GM18526 (cell line): ENCODE data around the gene BST1.

Experiments
- POLR2A ChIP-seq: IDR thresholded peaks from 3 replicates; pipeline ENCODE4 v1.6.1; 2011; ENCODE audit not compliant: insufficient read length; ENCODE audit errors: extremely low read depth

BST1 gene

GRCh38 chr4:15716115-15716514, 13.2 kb downstream of the BST1 start:
- TF ChIP-seq POLR2A: no peak

- no peak for TF ChIP-seq POLR2A
Measured at GRCh38 chr4:15717086-15717485, 14.2 kb downstream of the BST1 start.

- TF ChIP-seq POLR2A: no peak
Measured at GRCh38 chr4:15717657-15718416, 15.0 kb downstream of the BST1 start.

DNA sequence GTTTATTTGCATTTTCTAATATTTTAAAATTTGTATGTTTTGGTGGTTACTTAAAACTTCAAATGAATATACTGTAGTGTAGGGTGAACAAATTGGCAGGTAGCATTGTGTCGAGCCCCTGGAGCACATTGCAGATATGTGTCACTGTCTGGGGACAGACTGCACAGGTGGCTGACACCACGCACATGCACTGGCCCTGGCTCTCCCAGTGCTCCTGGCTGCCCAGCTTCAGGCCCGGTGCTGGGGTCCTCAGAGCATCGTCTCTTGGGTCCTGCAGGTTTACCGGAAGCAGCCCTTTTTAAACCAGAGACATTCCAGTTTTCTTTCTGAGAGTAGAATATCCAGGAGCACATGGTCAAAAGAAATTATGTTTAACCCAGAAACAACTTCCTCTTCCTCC, 15.6 kb downstream of the BST1 start:
- no peak for TF ChIP-seq POLR2A

GRCh38 chr4:15718959-15719358, 16.1 kb downstream of the BST1 start:
- TF ChIP-seq POLR2A: no peak

- TF ChIP-seq POLR2A: no peak
Measured at GRCh38 chr4:15719506-15719905, 16.6 kb downstream of the BST1 start.

DNA sequence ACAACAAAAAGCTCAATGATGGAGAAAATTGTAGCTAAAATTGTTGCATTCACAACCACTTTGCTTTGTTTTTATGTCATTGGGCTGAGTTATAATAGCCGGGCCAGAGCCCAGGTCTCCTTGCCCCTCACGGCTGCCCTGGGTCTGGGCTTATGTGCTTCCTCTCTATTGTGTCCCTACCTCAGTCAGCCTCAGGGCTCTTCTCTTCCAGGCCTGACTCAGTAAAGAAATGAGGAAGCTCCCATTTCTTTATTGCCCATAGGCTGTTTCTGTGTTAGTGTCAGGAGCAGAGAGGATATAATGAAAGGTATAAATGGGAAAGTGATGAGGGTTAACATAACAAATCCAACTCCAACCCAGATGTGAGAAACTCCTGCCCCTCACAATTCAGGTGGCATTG, 18.0 kb downstream of the BST1 start:
- TF ChIP-seq POLR2A: no peak

DNA sequence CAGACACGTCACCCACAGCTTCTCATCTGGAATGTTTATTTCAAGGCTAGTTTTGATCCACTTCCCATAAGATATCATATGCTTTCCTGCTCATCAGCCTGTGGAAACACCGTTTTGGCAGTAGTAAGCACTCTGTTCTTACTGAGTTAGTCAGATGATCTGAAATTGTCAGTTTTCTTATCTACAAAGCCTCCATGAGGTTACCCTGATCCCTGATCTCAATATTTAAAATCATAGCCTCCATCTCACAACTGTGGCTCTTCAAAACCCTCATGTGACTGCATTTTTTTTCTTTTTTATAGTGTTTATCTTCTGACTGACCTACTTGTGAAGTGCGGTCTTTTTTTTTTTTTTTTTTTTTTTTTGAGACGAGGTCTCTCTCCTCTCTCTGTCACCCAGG, 22.7 kb downstream of the BST1 start:
- no peak for TF ChIP-seq POLR2A

DNA sequence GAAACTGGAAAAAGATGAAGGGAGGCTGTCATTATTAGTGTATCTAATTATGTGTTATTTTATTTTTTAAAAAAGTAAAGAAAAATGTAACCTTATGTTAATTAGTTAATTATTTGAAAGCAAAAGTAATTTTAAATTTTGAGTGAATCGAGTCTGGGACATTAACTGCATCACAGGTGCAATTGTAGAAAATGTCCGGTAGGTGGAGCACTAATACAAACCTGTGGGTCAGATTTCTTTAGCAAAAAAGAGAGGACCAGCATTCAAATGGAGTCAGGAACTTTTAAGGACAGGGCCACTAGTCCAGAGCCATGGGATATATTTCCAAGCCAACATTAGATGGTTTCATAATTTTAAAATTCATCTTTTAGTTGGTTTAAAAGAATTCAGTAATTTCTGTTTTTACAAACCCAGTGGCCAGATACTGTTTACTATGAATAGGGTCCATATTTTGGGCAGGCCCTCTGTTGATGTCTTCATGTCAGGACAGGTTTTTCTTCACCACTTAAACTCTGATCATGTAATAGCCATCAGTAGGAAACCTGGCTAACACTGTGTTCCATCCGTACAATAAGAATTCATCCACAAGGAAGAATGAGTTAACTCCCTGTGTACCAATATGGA, 27.2 kb downstream of the BST1 start:
- TF ChIP-seq POLR2A: no peak

DNA sequence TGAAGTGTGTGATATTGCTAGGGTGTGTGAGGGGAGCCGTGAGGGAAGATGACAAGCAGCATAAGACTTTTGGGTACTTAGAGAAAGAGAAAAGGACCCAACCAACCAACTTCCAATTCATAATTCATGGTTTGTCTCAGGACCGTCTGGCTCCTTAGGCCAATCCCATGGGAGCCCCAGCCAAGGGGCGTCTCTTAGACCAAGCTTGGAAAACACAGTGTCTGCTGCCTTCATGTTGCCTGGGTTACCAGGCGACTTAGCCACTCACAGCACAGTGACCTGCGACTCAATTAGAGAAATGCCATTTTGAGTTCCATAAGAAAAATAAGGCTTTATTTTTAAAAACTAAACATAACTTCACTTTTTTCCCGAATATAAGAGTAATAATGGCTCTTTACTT, 32.7 kb downstream of the BST1 start:
- TF ChIP-seq POLR2A: no peak

DNA sequence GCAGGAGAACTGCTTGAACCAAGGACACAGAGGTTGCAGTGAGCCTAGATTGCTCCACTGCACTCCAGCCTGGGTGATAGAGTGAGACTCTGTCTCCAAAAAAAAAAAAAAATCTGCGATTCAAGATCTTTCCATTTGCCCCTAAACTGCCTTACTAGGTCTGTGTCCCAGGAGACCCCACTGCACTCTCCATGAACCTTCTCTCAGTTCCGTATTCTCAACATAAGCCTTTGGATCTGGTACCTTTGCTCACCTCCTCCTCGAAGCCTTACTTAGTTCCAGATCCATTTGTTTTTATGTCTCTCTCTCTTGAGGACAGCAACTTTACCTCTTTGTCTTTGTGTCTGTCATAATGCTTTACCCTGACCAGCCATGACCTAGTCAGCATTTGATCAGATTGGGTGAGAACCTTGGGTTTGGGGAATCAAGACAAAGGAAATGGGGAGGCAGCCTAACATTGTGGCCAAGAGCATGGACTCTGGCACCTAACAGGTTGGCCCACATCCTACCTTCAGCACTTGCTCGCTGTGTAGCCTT, 33.7 kb downstream of the BST1 start:
- TF ChIP-seq POLR2A: no peak

GRCh38 chr4:15737255-15737654, 34.4 kb downstream of the BST1 start:
- no peak for TF ChIP-seq POLR2A

GRCh38 chr4:15738877-15739276, 36.0 kb downstream of the BST1 start:
- TF ChIP-seq POLR2A: no peak

DNA sequence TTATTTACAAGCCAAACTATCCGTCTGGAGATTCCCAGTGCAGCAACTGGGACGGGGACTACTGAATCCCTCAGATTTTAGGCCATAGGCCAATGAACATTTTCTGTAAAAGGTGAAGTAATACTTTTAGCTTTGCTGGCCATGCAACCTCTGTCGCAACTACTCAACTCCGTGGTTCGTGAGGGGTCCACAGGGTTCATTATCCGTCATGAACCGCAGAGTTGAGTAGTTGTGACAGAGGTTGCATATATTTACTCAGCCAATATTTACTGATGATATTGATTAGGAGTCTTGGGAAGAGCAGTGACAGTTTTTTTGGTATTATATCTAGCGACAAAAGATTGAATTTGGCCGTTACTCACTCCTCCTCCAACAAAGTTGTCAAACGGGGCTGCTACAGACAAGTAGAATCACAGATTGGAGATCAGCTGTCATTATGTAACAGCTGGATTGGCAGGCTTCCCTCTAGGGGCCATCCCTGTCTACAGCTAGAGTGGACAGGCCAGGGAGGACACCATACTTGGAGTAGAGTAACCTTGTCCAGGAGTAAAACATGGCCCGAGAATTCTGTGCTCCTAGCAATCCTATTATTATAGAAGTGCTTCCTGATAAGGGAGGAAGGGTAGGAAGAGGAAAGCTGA, 38.0 kb downstream of the BST1 start:
- TF ChIP-seq POLR2A: no peak

DNA sequence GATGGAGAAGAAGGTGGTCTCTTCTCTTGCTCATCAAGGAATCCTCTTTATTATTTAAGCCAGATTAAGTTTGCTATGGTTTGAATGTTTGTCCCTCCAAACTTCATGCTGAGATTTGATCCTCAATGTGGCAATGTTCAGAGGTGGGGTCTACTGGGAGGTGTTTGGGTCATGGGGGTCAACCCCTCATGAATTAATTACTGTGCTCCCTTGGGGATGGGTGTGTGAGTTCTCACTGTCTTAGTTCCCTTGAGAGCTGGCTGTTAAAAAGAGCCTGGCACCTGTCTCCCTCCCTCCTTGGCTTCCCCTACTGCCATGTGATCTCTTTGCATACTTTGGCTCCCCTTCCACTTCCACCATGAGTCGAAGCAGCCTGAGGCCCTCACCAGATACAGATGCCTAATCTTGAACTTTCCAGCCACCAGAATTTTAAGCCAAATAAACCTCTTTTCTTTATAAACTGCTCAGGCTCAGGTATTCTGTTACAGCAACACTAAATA, 39.3 kb downstream of the BST1 start:
- TF ChIP-seq POLR2A: no peak

DNA sequence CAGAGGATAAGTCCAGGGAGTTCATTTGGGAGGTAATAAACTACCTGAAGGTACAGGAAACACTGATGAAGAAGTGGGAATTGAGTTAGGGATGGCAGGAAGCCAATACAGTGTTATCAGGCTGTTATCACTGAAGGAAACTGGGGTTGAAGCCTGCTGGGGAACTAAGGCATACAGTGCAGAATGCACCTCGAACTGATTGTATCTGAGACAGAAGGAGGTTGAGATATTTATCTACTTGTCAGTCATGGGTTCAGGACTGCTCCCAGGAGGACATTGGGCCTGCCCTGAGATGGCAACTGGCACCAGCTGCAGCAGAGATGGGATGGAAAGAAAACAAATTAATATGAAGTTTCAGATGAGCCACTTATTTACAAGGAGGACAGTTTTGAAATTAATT, 39.8 kb downstream of the BST1 start:
- no peak for TF ChIP-seq POLR2A
